SK-N-SH (cell line): Measurements from ENCODE around the gene SESN1. TPM values are rescaled to one million over a fixed set of nuclear protein-coding genes. Genes with fewer than 3 reads are reported as not detected.

Source experiments
- CTCF ChIA-PET: fragments of 300-600, 350-600 bp; formaldehyde crosslinking; extraction: SDS; loops from one replicate; lab custom pipeline; 2021; lab: Yijun Ruan, JAX
- POLR2A ChIA-PET: fragments of 350-600 bp; sonication (Branson Sonifier 250); formaldehyde crosslinking; extraction: SDS; loops from one replicate; lab custom pipeline; 2020; ENCODE audit warnings: antibody characterized with exemption, inconsistent platforms; lab: Yijun Ruan, JAX
- DNase-seq: peaks from one replicate; pipeline ENCODE4 v3.0.0; 2012
- H2AFZ ChIP-seq: fragments of 200-600 bp; sonication (generic); 2 replicates; pipeline ENCODE4 v1.8.1; 2016; ENCODE audit warnings: antibody characterized with exemption, mild to moderate bottlenecking, low read depth
- H3F3A ChIP-seq: fragments of 200-600 bp; sonication (generic); replicated peaks from 2 replicates; pipeline ENCODE3; 2016; ENCODE audit warnings: antibody characterized with exemption, mild to moderate bottlenecking; ENCODE audit not compliant: insufficient read depth
- H3K27ac ChIP-seq, 2 experiments: fragments of 200-500 bp in 1 of 2; fragments of 200-600 bp in 1 of 2; sonication (Bioruptor generic) in 1 of 2; sonication (generic), shearing (Covaris generic) in 1 of 2; 2 replicates each; pipeline versions ENCODE4 v1.5.1 to v1.6.1; 2014 to 2016; ENCODE audit warnings: low read depth in 2 of 2, inconsistent platforms in 1 of 2, low read length in 1 of 2, mild to moderate bottlenecking in 1 of 2, mixed read lengths in 1 of 2
- H3K27me3 ChIP-seq: fragments of 200-600 bp; sonication (generic), shearing (Covaris generic); 2 replicates; pipeline ENCODE4 v1.6.1; 2016; ENCODE audit warnings: mixed run types; ENCODE audit not compliant: insufficient read depth
- H3K36me3 ChIP-seq, 2 experiments: fragments of 200-500 bp in 1 of 2; fragments of 200-600 bp in 1 of 2; sonication (Bioruptor generic) in 1 of 2; sonication (generic) in 1 of 2; replicated peaks in 1 of 2; 2 replicates each; pipeline versions ENCODE3 to v1.5.1; 2014 to 2016; ENCODE audit warnings: low read length in 1 of 2, mild to moderate bottlenecking in 1 of 2; ENCODE audit not compliant: insufficient read depth in 2 of 2, control insufficient read depth in 1 of 2
- H3K4me1 ChIP-seq, 2 experiments: fragments of 200-500 bp in 1 of 2; fragments of 200-600 bp in 1 of 2; sonication (Bioruptor generic) in 1 of 2; sonication (generic), shearing (Covaris generic) in 1 of 2; 2 replicates each; pipeline versions ENCODE4 v1.5.1 to v1.6.1; 2014 to 2016; ENCODE audit warnings: low read depth in 1 of 2, low read length in 1 of 2, mixed run types in 1 of 2; ENCODE audit not compliant: insufficient read depth in 2 of 2, control insufficient read depth in 1 of 2
- H3K4me2 ChIP-seq: fragments of 200-600 bp; sonication (generic), shearing (Covaris generic); 2 replicates; pipeline ENCODE4 v1.6.1; 2017; ENCODE audit warnings: mixed run types
- H3K4me3 ChIP-seq, 2 experiments: fragments of 200-500 bp in 1 of 2; fragments of 200-600 bp in 1 of 2; sonication (Bioruptor generic) in 1 of 2; sonication (generic), shearing (Covaris generic) in 1 of 2; 2 replicates each; pipeline versions ENCODE4 v1.5.1 to v1.8.1; 2014 to 2016; ENCODE audit warnings: low read depth in 2 of 2, inconsistent platforms in 1 of 2, low read length in 1 of 2, mild to moderate bottlenecking in 1 of 2, mixed read lengths in 1 of 2, moderate library complexity in 1 of 2
- H3K79me2 ChIP-seq: fragments of 200-600 bp; sonication (generic); 2 replicates; pipeline ENCODE4 v1.8.1; 2017; ENCODE audit warnings: mild to moderate bottlenecking; ENCODE audit not compliant: insufficient read depth
- H3K9ac ChIP-seq: fragments of 200-600 bp; sonication (generic); 2 replicates; pipeline ENCODE4 v1.6.1; 2017; ENCODE audit warnings: mixed run types
- H3K9me2 ChIP-seq: fragments of 200-600 bp; sonication (generic); 2 replicates; pipeline ENCODE4 v1.6.1; 2017; ENCODE audit warnings: mixed run types
- H3K9me3 ChIP-seq: fragments of 200-600 bp; sonication (generic); 2 replicates; pipeline ENCODE4 v1.6.1; 2017; ENCODE audit warnings: mixed run types, mild to moderate bottlenecking, moderate library complexity
- H4K20me1 ChIP-seq: fragments of 200-600 bp; sonication (generic); 2 replicates; pipeline ENCODE4 v1.6.1; 2017; ENCODE audit warnings: mild to moderate bottlenecking, mixed run types; ENCODE audit not compliant: insufficient read depth
- CHD2 ChIP-seq: fragments of 150-350 bp; IDR thresholded peaks from 2 replicates; pipeline ENCODE4 v1.6.1; 2018; ENCODE audit warnings: low read length; ENCODE audit not compliant: partially characterized antibody
- EP300 ChIP-seq, 2 experiments: IDR thresholded peaks; 2 replicates each; pipeline versions ENCODE4 v1.4.0 to v1.6.1; 2012; ENCODE audit warnings: borderline replicate concordance in 1 of 2, low read depth in 1 of 2, low read length in 1 of 2
- FOXM1 ChIP-seq: IDR thresholded peaks from 2 replicates; pipeline ENCODE4 v1.4.0; 2012; ENCODE audit warnings: low read depth, mild to moderate bottlenecking
- MEF2A ChIP-seq: IDR thresholded peaks from 2 replicates; pipeline ENCODE4 v1.4.0; 2012; ENCODE audit warnings: low read depth, borderline replicate concordance
- MXI1 ChIP-seq: IDR thresholded peaks from 2 replicates; pipeline ENCODE4 v1.6.1; 2012; ENCODE audit warnings: mild to moderate bottlenecking, low read depth, low read length, improper control_type of control experiment
- NFIC ChIP-seq: IDR thresholded peaks from 2 replicates; pipeline ENCODE4 v1.4.0; 2012; ENCODE audit warnings: borderline replicate concordance
- NRF1 ChIP-seq: IDR thresholded peaks from 2 replicates; pipeline ENCODE4 v1.6.1; 2012; ENCODE audit warnings: low read depth, mild to moderate bottlenecking, low read length
- RAD21 ChIP-seq: IDR thresholded peaks from 2 replicates; pipeline ENCODE4 v1.6.1; 2012; ENCODE audit warnings: mild to moderate bottlenecking, low read length
- RXRA ChIP-seq: IDR thresholded peaks from 2 replicates; pipeline ENCODE4 v1.4.0; 2012; ENCODE audit warnings: low read depth, mild to moderate bottlenecking, borderline replicate concordance
- SIN3A ChIP-seq: IDR thresholded peaks from 2 replicates; pipeline ENCODE4 v1.6.1; 2012; ENCODE audit warnings: low read depth, mild to moderate bottlenecking, low read length, moderate library complexity, borderline replicate concordance
- TCF12 ChIP-seq: IDR thresholded peaks from 2 replicates; pipeline ENCODE4 v1.4.0; 2012
- TEAD4 ChIP-seq: IDR thresholded peaks from 2 replicates; pipeline ENCODE4 v1.4.0; 2012; ENCODE audit warnings: mild to moderate bottlenecking, borderline replicate concordance; ENCODE audit not compliant: insufficient read depth
- WGBS: methylation state at CpG from one replicate; pipeline ENCODE4 v1.1.6; 2017; ENCODE audit warnings: low lambda C conversion rate; 5-methylcytosine and 5-hydroxymethylcytosine counted together
- polyA plus RNA-seq, 3 experiments: library from polyadenylated mRNA; depleted of rRNA; stranded (reverse); fragments of >200 nt; gene quantifications; 2 replicates each; pipeline ENCODE4 v1.2.3, GENCODE V29; 2012
- TF ChIP-seq, protein P1 (sequence below): IDR thresholded peaks from 2 replicates; pipeline ENCODE4 v1.6.1; 2012; ENCODE audit warnings: mild to moderate bottlenecking, low read depth, low read length, moderate library complexity
- TF ChIP-seq, protein P2 (sequence below): IDR thresholded peaks from 2 replicates; pipeline ENCODE4; 2012

SESN1 gene
- polyA plus RNA-seq, 1 of the 3 experiments (the other 2 are of a cell fraction), result 13.1 TPM

DNA sequence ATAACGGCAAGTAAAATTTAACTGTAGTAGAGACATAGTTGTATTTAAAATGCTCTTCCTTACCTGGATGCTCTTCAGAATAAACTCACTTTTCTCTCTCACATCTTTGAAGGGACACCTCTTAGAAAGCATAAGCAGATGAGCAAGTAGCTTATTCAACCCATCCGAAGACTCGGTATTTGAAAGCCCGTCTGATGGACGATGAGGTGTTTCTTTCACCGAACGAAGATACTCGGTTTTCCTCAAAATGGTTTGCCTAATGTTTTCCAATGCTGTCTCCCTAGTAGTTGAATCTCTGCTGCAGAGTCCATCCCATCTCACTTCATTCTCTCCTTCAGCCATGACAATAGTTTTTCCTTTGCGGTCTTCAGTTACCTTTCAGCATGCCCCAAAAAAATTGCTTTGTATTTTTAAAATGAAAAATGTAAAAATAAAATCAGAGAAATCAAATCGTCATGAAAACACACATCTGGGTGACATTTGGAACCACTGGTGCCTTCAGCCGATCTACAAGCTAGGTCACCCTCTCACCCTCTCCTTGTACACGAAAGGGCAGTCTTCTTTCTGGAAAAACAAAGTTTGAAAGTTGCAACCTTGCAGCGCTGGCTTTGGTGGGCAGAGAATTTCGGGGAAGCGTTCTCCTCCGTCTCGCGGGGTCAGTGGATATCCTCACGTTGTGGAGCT is 772 bp downstream of the SESN1 start:
- no peaks in the 10 kb centered on the region for H3K9me2 ChIP-seq
- H3K36me3 ChIP-seq, result peaks cover 0 to 4% of the 10 kb centered on the region in 2 experiments
- CTCF ChIA-PET, result interaction anchor here (1.0 to 3.0 kb wide), 5 partner anchors 12 to 347 kb away, joined by 3 to 9 read pairs (median 4); partner anchors contain the start of genes PPIL6 and SMPD2
- POLR2A ChIA-PET, result interaction anchor here (0.6 to 1.3 kb wide), 11 partner anchors 11 to 1781 kb away, joined by 3 to 10 read pairs (median 3); partner anchors contain the start of genes PPIL6 and SMPD2
- peak overlapping the region; percentile 82 for H3K4me2 ChIP-seq
- peaks cover 80% of the 10 kb centered on the region for H3K79me2 ChIP-seq
- H3K27me3 ChIP-seq, result no peaks in the 10 kb centered on the region
- 2% methylated on average over 19 of the region's 19 CpGs for WGBS
- TF ChIP-seq RXRA (no peak), CHD2 (peak; percentile 80), EP300 (IDR thresholded peaks at IDR 0.05; ENCODE audit: borderline replicate concordance in 1 of 2, low read depth in 1 of 2, low read length in 1 of 2) (no peak), NFIC (no peak)
- DNase-seq, result no peak
- H2AFZ ChIP-seq, result peak overlapping the region; percentile 82
- peak overlapping the region; percentile 96 for H3K4me3 ChIP-seq
- peaks cover 14% of the 10 kb centered on the region; the same call in 1 of the 2 replicates for H4K20me1 ChIP-seq
- H3K9me3 ChIP-seq, result no peaks in the 10 kb centered on the region
- H3F3A ChIP-seq, result peaks cover 5% of the 10 kb centered on the region
- peak overlapping the region; percentile 99; a peak in 3 of 4 replicates for H3K27ac ChIP-seq
- peaks cover 5 to 15% of the 10 kb centered on the region in 2 experiments; a peak in 2 of 4 replicates for H3K4me1 ChIP-seq
- peak overlapping the region; percentile 97 for H3K9ac ChIP-seq

DNA sequence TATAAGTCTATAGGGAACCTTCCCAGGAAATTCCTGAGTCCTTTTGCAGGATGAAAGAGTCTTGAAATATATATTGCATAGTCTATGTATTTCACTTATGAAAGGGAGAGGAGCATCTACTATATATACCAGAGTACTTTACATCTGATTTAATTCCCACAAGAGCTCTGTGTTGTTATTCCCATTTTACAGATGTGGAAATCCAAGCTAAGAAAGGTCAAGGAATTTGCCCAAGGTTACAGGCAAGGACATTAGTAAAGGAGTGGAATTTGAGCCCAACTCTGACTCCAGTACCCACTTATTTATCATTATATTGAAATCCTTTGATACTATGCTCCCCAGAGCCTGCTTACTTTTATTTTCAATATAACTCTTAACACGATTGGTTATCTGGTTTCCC is 2.6 kb downstream of the SESN1 start:
- Histone ChIP-seq H3K27me3 (no peaks in the 10 kb centered on the region), H3K4me2 (peak overlapping the region; percentile 82), H3K9me3 (no peaks in the 10 kb centered on the region), H3F3A (peaks cover 5% of the 10 kb centered on the region), H3K27ac (no peak overlapping the region), H3K4me1 (peaks cover 5 to 29% of the 10 kb centered on the region in 2 experiments; a peak in 2 of 4 replicates), H3K9me2 (no peaks in the 10 kb centered on the region), H2AFZ (no peak overlapping the region; the same call in 1 of the 2 replicates), H3K4me3 (peak overlapping the region; percentile 96; a peak in 2 of 4 replicates), H3K9ac (no peak overlapping the region; the same call in 1 of the 2 replicates), H4K20me1 (peaks cover 14% of the 10 kb centered on the region; the same call in 1 of the 2 replicates), H3K79me2 (peaks cover 62% of the 10 kb centered on the region), H3K36me3 (peaks cover 0 to 4% of the 10 kb centered on the region in 2 experiments)
- TF ChIP-seq MXI1 (no peak), TEAD4 (no peak)
- POLR2A ChIA-PET, result no interaction called here
- no peak for DNase-seq
- 84% methylated on average over 1 of the region's 1 CpG for WGBS
- CTCF ChIA-PET, result interaction anchor here (2.0 kb wide), 1 partner anchor 19 kb away, joined by 10 read pairs; no protein-coding TSS in a partner anchor

DNA sequence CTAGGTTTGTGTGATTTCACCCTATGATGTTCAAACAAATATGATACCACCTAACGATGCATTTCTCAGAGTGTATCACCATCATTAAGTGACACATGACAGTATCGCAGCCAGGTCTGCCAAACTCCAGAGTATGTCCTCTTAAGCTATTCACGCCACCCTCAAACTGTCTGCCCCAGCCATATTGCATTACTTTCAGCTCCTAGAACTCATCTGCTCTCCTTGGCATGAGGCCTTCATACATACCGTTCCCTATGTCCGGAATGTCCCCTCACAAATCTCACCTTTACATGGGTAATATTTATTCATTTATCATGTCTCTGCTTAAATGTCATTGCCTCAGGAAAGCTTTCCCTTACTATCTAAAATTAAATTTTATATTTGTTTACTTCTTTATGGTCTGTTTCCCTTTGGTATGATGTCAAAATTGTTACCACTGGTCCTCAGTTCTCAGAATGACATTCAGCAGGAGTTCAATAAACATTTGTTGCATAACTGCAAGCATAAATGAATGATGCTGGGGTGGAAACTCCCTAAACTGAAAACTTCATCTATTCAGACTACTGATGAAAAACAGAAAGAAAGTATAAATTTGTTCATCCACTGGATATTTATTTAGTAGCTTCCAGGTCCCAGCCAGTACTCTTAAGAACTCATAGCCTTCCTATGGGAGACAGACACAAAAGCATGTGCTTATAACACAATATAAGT is 3.2 kb downstream of the SESN1 start:
- ChIA-PET POLR2A (no interaction called here), CTCF (interaction anchor here (0.8 to 2.0 kb wide), 2 partner anchors 18 to 279 kb away, joined by 3 to 10 read pairs; no protein-coding TSS in a partner anchor)
- H2AFZ ChIP-seq, result no peak overlapping the region
- peaks cover 5% of the 10 kb centered on the region for H3F3A ChIP-seq
- H3K4me2 ChIP-seq, result peak overlapping the region; percentile 82
- no peaks in the 10 kb centered on the region for H3K9me3 ChIP-seq
- no peak for DNase-seq
- H3K9ac ChIP-seq, result no peak overlapping the region
- no peaks in the 10 kb centered on the region for H3K27me3 ChIP-seq
- H3K4me1 ChIP-seq, result peaks cover 5 to 29% of the 10 kb centered on the region in 2 experiments; a peak in 2 of 4 replicates
- peaks cover 0 to 4% of the 10 kb centered on the region in 2 experiments for H3K36me3 ChIP-seq
- 94% methylated on average over 5 of the region's 5 CpGs for WGBS
- H3K79me2 ChIP-seq, result peaks cover 56% of the 10 kb centered on the region
- H4K20me1 ChIP-seq, result peaks cover 14% of the 10 kb centered on the region; the same call in 1 of the 2 replicates
- no peaks in the 10 kb centered on the region for H3K9me2 ChIP-seq
- no peak overlapping the region for H3K27ac ChIP-seq
- peak overlapping the region in 1 of 2 experiments; percentile 96; a peak in 2 of 4 replicates for H3K4me3 ChIP-seq
- TF ChIP-seq, protein P1, sequence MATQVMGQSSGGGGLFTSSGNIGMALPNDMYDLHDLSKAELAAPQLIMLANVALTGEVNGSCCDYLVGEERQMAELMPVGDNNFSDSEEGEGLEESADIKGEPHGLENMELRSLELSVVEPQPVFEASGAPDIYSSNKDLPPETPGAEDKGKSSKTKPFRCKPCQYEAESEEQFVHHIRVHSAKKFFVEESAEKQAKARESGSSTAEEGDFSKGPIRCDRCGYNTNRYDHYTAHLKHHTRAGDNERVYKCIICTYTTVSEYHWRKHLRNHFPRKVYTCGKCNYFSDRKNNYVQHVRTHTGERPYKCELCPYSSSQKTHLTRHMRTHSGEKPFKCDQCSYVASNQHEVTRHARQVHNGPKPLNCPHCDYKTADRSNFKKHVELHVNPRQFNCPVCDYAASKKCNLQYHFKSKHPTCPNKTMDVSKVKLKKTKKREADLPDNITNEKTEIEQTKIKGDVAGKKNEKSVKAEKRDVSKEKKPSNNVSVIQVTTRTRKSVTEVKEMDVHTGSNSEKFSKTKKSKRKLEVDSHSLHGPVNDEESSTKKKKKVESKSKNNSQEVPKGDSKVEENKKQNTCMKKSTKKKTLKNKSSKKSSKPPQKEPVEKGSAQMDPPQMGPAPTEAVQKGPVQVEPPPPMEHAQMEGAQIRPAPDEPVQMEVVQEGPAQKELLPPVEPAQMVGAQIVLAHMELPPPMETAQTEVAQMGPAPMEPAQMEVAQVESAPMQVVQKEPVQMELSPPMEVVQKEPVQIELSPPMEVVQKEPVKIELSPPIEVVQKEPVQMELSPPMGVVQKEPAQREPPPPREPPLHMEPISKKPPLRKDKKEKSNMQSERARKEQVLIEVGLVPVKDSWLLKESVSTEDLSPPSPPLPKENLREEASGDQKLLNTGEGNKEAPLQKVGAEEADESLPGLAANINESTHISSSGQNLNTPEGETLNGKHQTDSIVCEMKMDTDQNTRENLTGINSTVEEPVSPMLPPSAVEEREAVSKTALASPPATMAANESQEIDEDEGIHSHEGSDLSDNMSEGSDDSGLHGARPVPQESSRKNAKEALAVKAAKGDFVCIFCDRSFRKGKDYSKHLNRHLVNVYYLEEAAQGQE, result no peak
- TF ChIP-seq CHD2, result no peak
- TF ChIP-seq RXRA, result no peak
- TF ChIP-seq TCF12, result no peak
- TF ChIP-seq MEF2A, result no peak
- no peak for TF ChIP-seq SIN3A
- no peak for TF ChIP-seq RAD21
- TF ChIP-seq, protein P2, sequence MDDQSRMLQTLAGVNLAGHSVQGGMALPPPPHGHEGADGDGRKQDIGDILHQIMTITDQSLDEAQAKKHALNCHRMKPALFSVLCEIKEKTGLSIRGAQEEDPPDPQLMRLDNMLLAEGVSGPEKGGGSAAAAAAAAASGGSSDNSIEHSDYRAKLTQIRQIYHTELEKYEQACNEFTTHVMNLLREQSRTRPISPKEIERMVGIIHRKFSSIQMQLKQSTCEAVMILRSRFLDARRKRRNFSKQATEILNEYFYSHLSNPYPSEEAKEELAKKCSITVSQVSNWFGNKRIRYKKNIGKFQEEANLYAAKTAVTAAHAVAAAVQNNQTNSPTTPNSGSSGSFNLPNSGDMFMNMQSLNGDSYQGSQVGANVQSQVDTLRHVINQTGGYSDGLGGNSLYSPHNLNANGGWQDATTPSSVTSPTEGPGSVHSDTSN, result no peak
- no peak for TF ChIP-seq MXI1
- TF ChIP-seq FOXM1, result no peak
- no peak for TF ChIP-seq NRF1
